GM21737 (cell line): ENCODE results near the gene TGIF1.

ENCODE experiments used
- ATAC-seq: cut with Tn5 transposase; IDR thresholded peaks from one replicate; pipeline ENCODE4 v1.9.1; 2021; ENCODE audit warnings: mild to moderate bottlenecking, moderate library complexity; ENCODE audit not compliant: unreplicated experiment

Gene TGIF1

GRCh38 chr18:3429121-3429520 is 20.9 kb upstream of the TGIF1 start:
- no peak for ATAC-seq

GRCh38 chr18:3434685-3435084 is 15.3 kb upstream of the TGIF1 start:
- ATAC-seq, result no peak

GRCh38 chr18:3440341-3440740 is 9.6 kb upstream of the TGIF1 start:
- ATAC-seq, result no peak

GRCh38 chr18:3441290-3441689 is 8.7 kb upstream of the TGIF1 start:
- ATAC-seq, result no peak

GRCh38 chr18:3442919-3443318 is 7.1 kb upstream of the TGIF1 start:
- no peak for ATAC-seq

DNA sequence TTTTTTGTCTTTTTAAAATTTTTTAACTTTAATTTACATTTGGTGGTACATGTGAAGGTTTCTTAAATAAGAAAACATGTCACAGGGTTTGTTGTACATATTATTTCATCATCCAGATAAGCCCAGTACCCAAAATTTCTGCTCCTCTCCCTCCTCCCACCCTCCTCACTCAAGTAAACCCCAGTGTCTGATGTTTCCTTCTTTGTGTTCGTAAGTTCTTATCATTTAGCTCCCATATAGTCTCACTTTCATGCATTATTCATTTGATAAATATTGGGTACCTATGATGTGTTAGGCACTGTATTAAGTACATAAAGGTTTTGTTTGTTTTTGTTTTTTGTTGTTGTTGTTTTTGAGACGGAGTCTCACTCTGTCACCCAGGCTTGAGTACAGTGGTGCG is 5.7 kb upstream of the TGIF1 start:
- ATAC-seq, result no peak

DNA sequence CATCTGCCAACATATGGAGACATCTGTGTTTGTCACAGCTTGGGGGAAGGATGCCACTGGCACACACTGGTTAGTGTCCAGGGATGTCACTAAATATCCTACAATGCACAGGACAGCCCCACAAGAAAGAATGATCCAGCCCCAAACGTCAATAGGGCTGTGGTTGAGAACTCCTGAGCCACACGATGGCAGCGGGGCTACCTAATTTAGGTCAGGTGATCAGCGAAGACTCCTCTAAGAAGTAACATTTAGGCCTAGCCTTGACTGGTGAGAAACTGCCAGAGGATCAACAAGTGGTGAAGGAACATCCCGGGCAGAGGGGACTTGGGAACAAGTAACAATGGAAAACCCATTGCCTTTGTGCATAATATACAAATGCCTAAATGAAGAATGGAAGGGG is 5.0 kb upstream of the TGIF1 start:
- ATAC-seq, result no peak

- no peak for ATAC-seq
These were observed 2.7 kb upstream of the TGIF1 start for GRCh38 chr18:3447068-3447894.

GRCh38 chr18:3447895-3448837 is 1.8 kb upstream of the TGIF1 start:
- ATAC-seq, result peak; percentile 52

GRCh38 chr18:3448838-3449511 is 997 bp upstream of the TGIF1 start:
- ATAC-seq, result peak; percentile 44

DNA sequence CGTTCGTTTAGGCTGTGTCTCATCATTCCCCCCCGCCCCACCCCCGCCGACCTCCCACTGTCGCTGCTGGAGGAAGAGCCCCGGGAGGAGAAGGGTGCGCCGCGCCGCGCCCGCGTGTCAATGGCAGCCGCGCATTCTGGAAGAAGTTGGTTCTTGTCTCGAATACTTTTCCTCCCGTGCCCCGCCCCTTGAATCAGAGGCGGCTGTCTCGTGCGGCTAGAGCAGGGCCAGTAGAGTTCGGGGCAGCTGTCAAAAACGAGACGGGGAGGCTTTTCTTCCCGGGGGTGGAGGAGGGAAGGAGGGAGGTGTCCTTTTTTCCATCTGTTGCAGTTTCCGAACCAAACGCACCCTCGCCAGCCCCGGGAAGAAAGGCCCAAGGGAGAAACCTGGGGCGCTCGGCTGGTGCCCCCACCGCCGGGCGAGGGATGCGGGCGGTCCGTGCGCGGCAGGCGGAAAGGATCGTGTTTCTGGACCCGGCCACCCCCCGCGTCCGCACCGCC is 410 bp upstream of the TGIF1 start:
- no peak for ATAC-seq

DNA sequence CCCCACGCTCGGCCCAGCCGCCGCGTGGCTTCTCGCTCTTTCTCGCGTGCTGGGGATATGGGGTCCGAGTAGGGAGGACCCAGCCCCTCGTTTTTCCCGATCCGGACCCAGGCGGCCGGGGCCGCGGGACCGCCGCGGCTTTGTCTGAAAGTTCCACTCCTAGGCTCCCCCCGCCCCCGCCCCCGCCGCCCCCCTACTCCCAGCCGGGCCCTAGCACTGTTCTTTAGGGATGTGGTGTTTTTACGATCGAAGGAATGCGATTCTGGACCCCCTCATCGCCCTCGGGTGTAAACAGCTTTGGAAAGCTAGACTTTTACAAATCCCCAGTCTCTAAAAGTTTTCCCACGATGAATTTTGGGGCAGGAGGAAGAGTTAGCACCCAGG is 819 bp downstream of the TGIF1 start:
- no peak for ATAC-seq

DNA sequence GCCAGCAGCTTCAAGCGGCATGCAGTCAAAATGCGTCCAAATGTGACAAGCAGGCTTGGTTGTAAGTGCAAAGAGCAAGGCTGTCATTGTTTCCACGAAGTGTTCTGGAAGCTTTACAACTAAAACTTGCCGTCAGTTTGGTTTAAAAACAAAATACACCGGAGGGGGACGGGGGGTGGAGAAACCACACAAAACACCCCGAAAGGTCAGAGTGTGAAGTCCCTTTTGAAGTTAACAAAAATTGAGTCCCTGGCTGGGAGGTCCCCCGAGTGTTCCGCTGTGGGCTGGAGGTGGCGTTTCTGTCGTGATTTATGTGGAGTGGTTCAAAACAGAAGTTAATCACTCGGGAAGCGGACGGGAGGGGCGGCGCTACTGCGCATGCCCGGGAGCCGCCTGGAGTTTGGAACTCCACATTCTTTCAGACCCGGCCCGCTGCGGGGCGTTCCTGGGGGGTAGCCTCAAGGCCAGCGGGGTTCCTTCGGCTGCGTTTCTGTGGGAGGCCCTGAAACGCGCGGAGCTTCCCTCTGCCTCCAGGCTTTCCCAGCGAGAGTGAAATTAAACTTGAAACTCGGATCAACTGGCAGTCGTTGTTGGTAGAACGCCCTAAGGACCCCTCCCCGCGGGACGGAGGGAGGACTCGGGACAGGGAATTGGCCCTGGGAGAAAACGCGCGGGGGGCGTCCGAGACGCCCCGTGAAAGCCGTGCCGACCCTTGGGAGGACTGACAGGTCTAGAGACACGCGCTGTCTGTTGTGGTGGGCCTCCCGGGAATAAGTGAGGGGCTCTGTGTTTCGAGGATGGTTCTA is 1.4 kb downstream of the TGIF1 start:
- ATAC-seq, result no peak

DNA sequence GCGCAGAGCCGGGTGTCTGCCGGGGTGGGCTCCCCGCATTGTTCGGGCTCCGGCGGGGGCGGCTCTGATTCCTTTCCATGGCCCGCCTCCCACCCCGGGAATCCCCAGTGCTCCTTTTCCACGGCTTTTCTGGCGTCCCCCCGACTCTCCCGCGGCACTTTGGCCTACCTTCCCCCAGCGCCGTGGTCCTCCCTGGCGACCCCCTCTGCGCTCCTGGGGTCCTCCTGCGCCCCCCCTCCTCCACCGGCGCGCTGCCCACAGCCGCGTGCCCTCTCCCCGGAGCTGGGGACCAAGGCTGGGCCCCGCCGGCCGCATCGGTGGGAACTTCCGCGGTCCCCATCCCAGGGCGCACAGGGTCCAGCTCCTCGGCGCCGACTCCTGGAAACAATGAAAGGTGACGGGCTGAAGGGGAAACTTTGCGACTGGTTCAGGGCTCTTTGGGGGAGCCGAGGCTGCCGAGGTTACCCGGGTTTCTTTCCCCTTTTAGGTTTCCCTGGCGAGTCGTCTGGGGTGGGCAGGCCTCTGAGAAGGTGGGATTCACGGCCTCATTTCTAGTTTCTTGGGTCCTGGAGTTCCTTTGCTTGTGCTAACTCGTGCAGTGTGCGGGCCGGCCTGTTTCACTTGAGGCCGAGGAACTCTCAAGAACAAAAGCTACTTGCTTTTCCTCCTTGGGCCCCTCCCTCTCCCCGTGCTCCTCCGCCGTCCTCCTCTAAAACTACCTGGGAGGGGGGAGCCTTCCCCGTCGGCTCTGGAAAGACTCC is 2.2 kb downstream of the TGIF1 start:
- ATAC-seq, result no peak

- no peak for ATAC-seq
These were observed 3.0 kb downstream of the TGIF1 start for GRCh38 chr18:3452750-3453539.

GRCh38 chr18:3453540-3454364 is 3.8 kb downstream of the TGIF1 start:
- no peak for ATAC-seq

GRCh38 chr18:3454365-3455089 is 4.6 kb downstream of the TGIF1 start:
- ATAC-seq, result no peak
